OCI-LY3 (cell line): Measurements from ENCODE around the gene RBM28.

Source experiments
- H2AFZ ChIP-seq: fragments of 200-600, 300-600 bp; shearing (Covaris generic); 2 replicates; pipeline ENCODE4 v1.6.0; 2014; ENCODE audit warnings: antibody characterized with exemption, low read depth, low read length
- H3K27ac ChIP-seq: fragments of 200-600, 300-600 bp; sonication (generic); 2 replicates; pipeline ENCODE4 v1.5.1; 2014; ENCODE audit warnings: mild to moderate bottlenecking, low read length, moderate library complexity, mixed read lengths
- H3K27me3 ChIP-seq: fragments of 200-600, 300-600 bp; sonication (generic); 2 replicates; pipeline ENCODE4 v1.6.1; 2014; ENCODE audit warnings: low read depth, low read length, mixed read lengths
- H3K36me3 ChIP-seq: fragments of 200-600, 300-600 bp; sonication (generic); replicated peaks from 2 replicates; pipeline ENCODE3; 2014; ENCODE audit warnings: low read depth, low read length, mixed read lengths
- H3K4me1 ChIP-seq: fragments of 300-600, 200-600 bp; sonication (generic); 2 replicates; pipeline ENCODE4 v1.6.1; 2014; ENCODE audit warnings: low read length, mixed read lengths
- H3K4me2 ChIP-seq: fragments of 200-600, 300-600 bp; sonication (generic); 2 replicates; pipeline ENCODE4 v1.6.1; 2014; ENCODE audit warnings: low read length, mixed read lengths
- H3K4me3 ChIP-seq: fragments of 300-600, 200-600 bp; sonication (generic); 2 replicates; pipeline ENCODE4 v1.5.1; 2014; ENCODE audit warnings: antibody characterized with exemption, mild to moderate bottlenecking, low read length, moderate library complexity
- H3K79me2 ChIP-seq: fragments of 300-600, 200-600 bp; shearing (Covaris generic); 2 replicates; pipeline ENCODE4 v1.6.1; 2014; ENCODE audit warnings: mild to moderate bottlenecking, low read length, mixed read lengths
- H3K9ac ChIP-seq: fragments of 300-600, 200-600 bp; shearing (Covaris generic); 2 replicates; pipeline ENCODE4 v1.6.0; 2014; ENCODE audit warnings: mild to moderate bottlenecking, low read length, moderate library complexity
- H3K9me3 ChIP-seq: fragments of 200-600, 300-600 bp; shearing (Covaris generic); 2 replicates; pipeline ENCODE4 v1.6.1; 2014; ENCODE audit warnings: low read length, mixed read lengths; ENCODE audit not compliant: insufficient read depth
- H4K20me1 ChIP-seq: fragments of 200-600, 300-600 bp; sonication (generic); 2 replicates; pipeline ENCODE4 v1.6.1; 2016; ENCODE audit warnings: low read length, mixed read lengths; ENCODE audit not compliant: insufficient read depth
- CTCF ChIP-seq: fragments of 200-600, 300-600 bp; sonication (generic); IDR thresholded peaks from 2 replicates; pipeline ENCODE4 v1.5.1; 2014; ENCODE audit warnings: antibody characterized with exemption, low read length, low read depth
- EZH2phosphoT487 ChIP-seq: fragments of 200-600 bp; shearing (Covaris generic); IDR thresholded peaks from 2 replicates; pipeline ENCODE4 v1.6.1; 2018; ENCODE audit warnings: antibody characterized with exemption, mixed run types, low read depth

The RBM28 gene

GRCh38 chr7:128265906-128266300, 77.8 kb downstream of the RBM28 start:
- no peaks in the 10 kb centered on the region for H3K4me1 ChIP-seq
- no peaks in the 10 kb centered on the region for H3K79me2 ChIP-seq
- H3K9ac ChIP-seq, result no peak overlapping the region
- H2AFZ ChIP-seq, result no peak overlapping the region
- H3K4me2 ChIP-seq, result no peak overlapping the region
- H3K27me3 ChIP-seq, result peaks cover 20% of the 10 kb centered on the region
- H3K9me3 ChIP-seq, result no peaks in the 10 kb centered on the region
- H3K27ac ChIP-seq, result no peak overlapping the region
- H3K4me3 ChIP-seq, result no peak overlapping the region
- TF ChIP-seq EZH2phosphoT487 (no peak), CTCF (no peak)
- no peaks in the 10 kb centered on the region for H4K20me1 ChIP-seq
- H3K36me3 ChIP-seq, result no peaks in the 10 kb centered on the region

- Histone ChIP-seq H3K79me2 (no peaks in the 10 kb centered on the region), H3K27ac (no peak overlapping the region), H3K9me3 (no peaks in the 10 kb centered on the region), H2AFZ (no peak overlapping the region), H3K4me2 (no peak overlapping the region), H4K20me1 (no peaks in the 10 kb centered on the region), H3K27me3 (peaks cover 20% of the 10 kb centered on the region), H3K36me3 (no peaks in the 10 kb centered on the region), H3K4me1 (no peaks in the 10 kb centered on the region), H3K4me3 (no peak overlapping the region), H3K9ac (no peak overlapping the region)
- TF ChIP-seq EZH2phosphoT487, result no peak
- TF ChIP-seq CTCF, result no peak
These were observed 78.4 kb downstream of the RBM28 start for GRCh38 chr7:128265156-128265905.

- H3K27ac ChIP-seq, result no peak overlapping the region
These were observed 79.2 kb downstream of the RBM28 start for GRCh38 chr7:128264477-128264876.

GRCh38 chr7:128263420-128263819, 80.3 kb downstream of the RBM28 start:
- H3K4me3 ChIP-seq, result no peak overlapping the region
- H3K36me3 ChIP-seq, result no peaks in the 10 kb centered on the region
- H3K9me3 ChIP-seq, result no peaks in the 10 kb centered on the region
- no peaks in the 10 kb centered on the region for H3K79me2 ChIP-seq
- no peak overlapping the region for H3K9ac ChIP-seq
- no peak overlapping the region for H2AFZ ChIP-seq
- TF ChIP-seq EZH2phosphoT487 (no peak), CTCF (no peak)
- H3K27ac ChIP-seq, result no peak overlapping the region
- H3K4me1 ChIP-seq, result no peaks in the 10 kb centered on the region
- peaks cover 19% of the 10 kb centered on the region for H3K27me3 ChIP-seq
- no peaks in the 10 kb centered on the region for H4K20me1 ChIP-seq
- no peak overlapping the region for H3K4me2 ChIP-seq

More at GRCh38 chr7:128264477-128264876, 79.2 kb downstream of the RBM28 start:
- no peak overlapping the region for H3K9ac ChIP-seq
- H4K20me1 ChIP-seq, result no peaks in the 10 kb centered on the region
- H3K79me2 ChIP-seq, result no peaks in the 10 kb centered on the region
- no peaks in the 10 kb centered on the region for H3K9me3 ChIP-seq
- H3K4me3 ChIP-seq, result no peak overlapping the region
- no peak overlapping the region for H2AFZ ChIP-seq
- peaks cover 20% of the 10 kb centered on the region for H3K27me3 ChIP-seq
- TF ChIP-seq EZH2phosphoT487 (no peak), CTCF (no peak)
- no peak overlapping the region for H3K4me2 ChIP-seq
- no peaks in the 10 kb centered on the region for H3K4me1 ChIP-seq
- H3K36me3 ChIP-seq, result no peaks in the 10 kb centered on the region
